Measurements from ENCODE around the gene WDR77.

WDR77 gene

GRCh38 chr1:111422546-111423391 is 26.3 kb downstream of the WDR77 start:
- H3F3A ChIP-seq (ENCODE audit: insufficient read depth, low read length): no peaks in the 10 kb centered on the region
- no peaks in the 10 kb centered on the region for H3K36me3 ChIP-seq (ENCODE audit: insufficient read depth, low read length)
- H4K20me1 ChIP-seq (ENCODE audit: insufficient read depth, low read length): no peaks in the 10 kb centered on the region
- H3K4me2 ChIP-seq (ENCODE audit: low read length): no peak overlapping the region
- no peak overlapping the region for H3K9ac ChIP-seq (ENCODE audit: low read length)
- no peaks in the 10 kb centered on the region for H3K9me2 ChIP-seq (ENCODE audit: low read depth, low read length)
- TF ChIP-seq EZH2 (IDR thresholded peaks at IDR 0.05; ENCODE audit: borderline replicate concordance, low read length) (no peak), CTCF (IDR thresholded peaks at IDR 0.05; ENCODE audit: low read length) (no peak)
- H3K79me2 ChIP-seq (ENCODE audit: insufficient read depth, low read length): no peaks in the 10 kb centered on the region
- no peak overlapping the region for H3K27ac ChIP-seq (ENCODE audit: low read depth, low read length, poor library complexity, severe bottlenecking)
- no peak overlapping the region for H3K4me3 ChIP-seq (ENCODE audit: low read depth, low read length, poor library complexity, severe bottlenecking)
- H3K9me3 ChIP-seq (ENCODE audit: low read length): no peaks in the 10 kb centered on the region
- H2AFZ ChIP-seq (ENCODE audit: low read length): no peak overlapping the region
- H3K27me3 ChIP-seq (ENCODE audit: insufficient read depth, low read length): no peaks in the 10 kb centered on the region
- H3K4me1 ChIP-seq (ENCODE audit: insufficient read depth, low read length, severe bottlenecking): no peaks in the 10 kb centered on the region

- Histone ChIP-seq H3K27ac (ENCODE audit: low read depth, low read length, poor library complexity, severe bottlenecking) (no peak overlapping the region), H2AFZ (ENCODE audit: low read length) (no peak overlapping the region), H3K36me3 (ENCODE audit: insufficient read depth, low read length) (no peaks in the 10 kb centered on the region), H3K27me3 (ENCODE audit: insufficient read depth, low read length) (no peaks in the 10 kb centered on the region), H3K9ac (ENCODE audit: low read length) (no peak overlapping the region), H3F3A (ENCODE audit: insufficient read depth, low read length) (no peaks in the 10 kb centered on the region), H3K9me2 (ENCODE audit: low read depth, low read length) (no peaks in the 10 kb centered on the region), H3K79me2 (ENCODE audit: insufficient read depth, low read length) (no peaks in the 10 kb centered on the region), H4K20me1 (ENCODE audit: insufficient read depth, low read length) (no peaks in the 10 kb centered on the region), H3K9me3 (ENCODE audit: low read length) (no peaks in the 10 kb centered on the region), H3K4me1 (ENCODE audit: insufficient read depth, low read length, severe bottlenecking) (no peaks in the 10 kb centered on the region), H3K4me3 (ENCODE audit: low read depth, low read length, poor library complexity, severe bottlenecking) (no peak overlapping the region), H3K4me2 (ENCODE audit: low read length) (no peak overlapping the region)
- TF ChIP-seq CTCF (IDR thresholded peaks at IDR 0.05; ENCODE audit: low read length) (no peak), EZH2 (IDR thresholded peaks at IDR 0.05; ENCODE audit: borderline replicate concordance, low read length) (no peak)
Measured at GRCh38 chr1:111420377-111420776, 28.7 kb downstream of the WDR77 start.

- no peak overlapping the region for H3K4me3 ChIP-seq (ENCODE audit: low read depth, low read length, poor library complexity, severe bottlenecking)
- no peaks in the 10 kb centered on the region for H3K36me3 ChIP-seq (ENCODE audit: insufficient read depth, low read length)
- no peak overlapping the region for H3K27ac ChIP-seq (ENCODE audit: low read depth, low read length, poor library complexity, severe bottlenecking)
- H2AFZ ChIP-seq (ENCODE audit: low read length): no peak overlapping the region
- no peaks in the 10 kb centered on the region for H3K9me3 ChIP-seq (ENCODE audit: low read length)
- no peak overlapping the region for H3K9ac ChIP-seq (ENCODE audit: low read length)
- H3F3A ChIP-seq (ENCODE audit: insufficient read depth, low read length): no peaks in the 10 kb centered on the region
- TF ChIP-seq CTCF (IDR thresholded peaks at IDR 0.05; ENCODE audit: low read length): no peak
- H3K9me2 ChIP-seq (ENCODE audit: low read depth, low read length): no peaks in the 10 kb centered on the region
- no peaks in the 10 kb centered on the region for H3K4me1 ChIP-seq (ENCODE audit: insufficient read depth, low read length, severe bottlenecking)
- H3K4me2 ChIP-seq (ENCODE audit: low read length): no peak overlapping the region
- H4K20me1 ChIP-seq (ENCODE audit: insufficient read depth, low read length): no peaks in the 10 kb centered on the region
- H3K27me3 ChIP-seq (ENCODE audit: insufficient read depth, low read length): no peaks in the 10 kb centered on the region
- no peaks in the 10 kb centered on the region for H3K79me2 ChIP-seq (ENCODE audit: insufficient read depth, low read length)
Measured at GRCh38 chr1:111419037-111419436, 30.0 kb downstream of the WDR77 start.
